Stimulated activated CD4-positive, alpha-beta T cell treated with anti-CD3 and anti-CD28 coated beads, TNF-alpha, amount 100 ng/mL, for 1 hour (primary cell): ENCODE data around the gene RNF187.
"Not testable (repeated sequence)": the region's sequence is repeated elsewhere in the genome, so short reads cannot be mapped to it uniquely, and the experiment has no call there.

Source experiments
- DNase-seq, 3 donors: peaks; one replicate each; pipeline ENCODE4 v3.0.0-alpha.2; 2020; ENCODE audit warnings: low read depth in 3 of 3, low spot score in 1 of 3

RNF187 gene

DNA sequence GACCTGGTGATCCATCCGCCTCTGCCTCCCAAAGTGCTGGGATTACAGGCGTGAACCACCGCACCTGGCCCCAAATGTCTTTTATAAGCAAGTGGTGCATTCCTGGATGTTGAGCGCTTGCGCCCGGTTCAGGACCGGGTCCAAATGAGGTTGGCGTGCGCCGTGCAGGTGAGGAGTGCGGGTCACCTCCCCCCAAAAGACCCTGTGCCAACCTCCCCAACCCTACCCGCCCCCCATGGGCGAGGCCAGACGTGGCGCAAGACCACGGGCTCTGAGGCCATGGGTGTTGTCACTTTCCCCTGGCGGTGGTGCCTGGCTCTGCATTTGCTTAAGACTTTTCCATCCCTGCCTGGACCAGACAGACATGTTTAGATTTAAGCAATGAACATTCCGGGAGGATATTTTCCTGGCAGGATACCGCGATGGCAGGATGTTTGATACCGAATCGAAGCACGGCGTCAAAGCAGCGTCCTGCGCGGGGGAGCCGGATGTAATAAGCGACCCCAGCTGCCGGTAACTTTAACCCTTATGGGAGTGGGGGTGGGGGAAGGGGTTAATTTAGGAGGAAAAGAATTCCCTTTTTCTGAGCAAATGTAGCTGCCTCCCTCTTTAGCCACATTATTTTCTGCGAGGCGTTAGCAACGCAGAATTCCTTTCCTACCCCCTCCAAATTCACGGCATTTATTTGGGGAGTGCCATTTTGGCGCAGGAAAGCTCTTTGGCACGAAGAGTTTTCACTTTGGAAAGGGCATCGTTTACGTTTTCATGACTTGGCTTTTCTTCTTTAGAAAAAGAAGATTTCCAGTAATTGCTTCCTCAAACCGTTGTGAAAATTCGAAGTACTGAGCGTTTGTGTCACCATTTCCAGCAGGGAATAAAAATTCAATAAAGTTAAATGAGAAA lies 27.8 kb upstream of the RNF187 start:
- peak in 1 of 3 donors; percentile 24 for DNase-seq

DNA sequence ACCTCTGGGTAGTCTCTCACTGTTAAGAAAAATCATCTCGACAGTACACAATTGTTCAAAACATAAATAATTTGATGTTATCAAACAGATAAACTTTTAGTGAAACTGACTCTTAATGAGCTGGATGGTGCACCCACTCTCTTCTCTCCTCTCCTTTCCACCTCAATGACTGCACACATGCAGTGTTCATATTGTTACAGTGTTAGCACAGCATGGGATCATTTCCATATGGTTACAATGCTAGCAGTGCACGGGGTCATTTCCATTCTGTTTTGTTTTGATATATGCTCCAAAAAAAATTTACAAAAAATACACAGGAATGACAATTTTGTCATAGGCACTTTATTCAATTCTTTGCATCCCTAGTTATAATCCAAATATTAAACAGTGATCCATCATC lies 26.4 kb upstream of the RNF187 start:
- DNase-seq: no peak

DNA sequence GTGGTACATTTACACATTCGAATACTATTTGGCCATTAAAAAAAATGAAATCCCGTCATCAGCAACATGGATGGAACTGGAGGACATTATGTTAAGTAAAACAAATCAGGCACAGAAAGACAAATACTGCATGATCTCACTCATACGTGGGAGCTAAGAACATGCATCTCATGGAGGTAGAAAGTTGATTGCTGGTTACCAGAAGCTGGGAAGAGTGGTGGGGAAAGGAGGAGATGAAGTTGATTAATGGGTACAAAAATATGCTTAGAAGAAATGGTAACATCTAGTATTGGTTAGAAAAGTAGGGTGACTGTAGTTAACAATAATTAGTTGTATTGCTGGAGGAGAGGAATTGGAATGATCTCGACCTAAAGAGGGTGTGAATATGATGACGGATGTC lies 24.6 kb upstream of the RNF187 start:
- DNase-seq: no peak

DNA sequence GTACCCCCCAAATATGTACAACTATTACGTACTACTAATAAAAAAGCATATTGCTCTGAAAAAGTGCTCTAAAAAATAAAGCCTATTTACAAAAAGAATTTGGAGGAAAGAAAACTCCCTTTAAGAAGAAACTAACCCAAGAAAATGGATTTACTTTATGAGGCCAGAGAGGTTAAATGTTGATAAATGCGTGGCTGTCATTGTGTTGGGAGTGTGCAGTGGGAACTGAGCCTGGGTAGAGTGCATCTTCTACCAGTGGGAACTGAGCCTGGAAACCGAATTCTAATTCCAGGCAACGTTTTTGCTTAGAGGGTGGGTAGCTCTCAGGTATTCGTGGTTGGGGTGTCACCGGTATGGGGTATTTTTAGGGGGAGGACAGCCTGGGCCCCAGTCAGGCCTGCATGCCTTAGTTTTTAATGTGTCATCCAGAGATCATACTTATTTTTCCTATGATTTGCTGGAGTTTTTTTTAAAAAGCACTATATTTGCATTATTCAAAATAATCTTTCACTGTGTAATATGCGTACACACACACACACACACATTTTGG lies 24.1 kb upstream of the RNF187 start:
- no peak for DNase-seq

DNA sequence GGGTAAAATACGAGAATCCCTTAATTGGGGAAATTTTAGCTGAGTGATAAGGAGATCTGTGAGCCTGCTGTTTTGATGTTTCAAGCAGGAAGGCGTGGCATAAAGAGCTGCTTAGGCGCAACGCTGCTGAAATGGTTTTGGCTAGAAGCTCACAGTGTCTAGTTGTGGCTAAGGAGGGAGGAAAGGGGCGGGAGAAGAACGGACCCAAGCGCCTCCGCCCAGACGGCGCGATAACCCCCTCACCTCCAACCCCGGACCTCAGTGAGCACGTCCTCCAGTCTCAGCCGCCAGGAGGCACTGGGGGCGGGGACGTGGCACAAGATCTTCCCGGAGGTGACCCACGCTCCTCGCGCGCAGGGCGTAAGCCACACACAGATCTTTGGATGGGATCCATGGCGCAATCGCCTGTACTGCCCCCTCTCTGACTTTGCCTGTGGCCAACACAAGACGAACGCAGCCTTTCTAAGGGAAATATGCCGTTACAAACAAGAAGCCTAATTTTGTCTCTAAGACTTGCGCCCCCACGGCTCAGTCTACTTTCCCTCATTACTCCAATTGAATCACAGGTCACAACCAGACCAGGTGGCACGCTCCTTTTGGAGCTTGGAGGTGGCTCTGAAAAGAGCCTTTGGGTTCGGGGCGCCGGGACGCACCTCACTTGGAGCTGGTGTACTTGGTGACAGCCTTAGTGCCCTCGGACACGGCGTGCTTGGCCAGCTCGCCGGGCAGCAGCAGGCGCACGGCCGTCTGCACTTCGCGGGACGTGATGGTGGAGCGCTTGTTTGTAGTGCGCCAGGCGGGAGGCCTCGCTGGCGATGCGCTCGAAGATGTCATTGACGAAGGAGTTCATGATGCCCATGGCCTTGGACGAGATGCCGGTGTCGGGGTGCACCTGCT lies 23.4 kb upstream of the RNF187 start:
- peak in 1 of 3 donors; percentile 16 for DNase-seq

GRCh38 chr1:228464487-228464983 lies 22.6 kb upstream of the RNF187 start:
- peak; percentile 65 to 69 (median 68) for DNase-seq

GRCh38 chr1:228465141-228465540 lies 22.0 kb upstream of the RNF187 start:
- no peak for DNase-seq

DNA sequence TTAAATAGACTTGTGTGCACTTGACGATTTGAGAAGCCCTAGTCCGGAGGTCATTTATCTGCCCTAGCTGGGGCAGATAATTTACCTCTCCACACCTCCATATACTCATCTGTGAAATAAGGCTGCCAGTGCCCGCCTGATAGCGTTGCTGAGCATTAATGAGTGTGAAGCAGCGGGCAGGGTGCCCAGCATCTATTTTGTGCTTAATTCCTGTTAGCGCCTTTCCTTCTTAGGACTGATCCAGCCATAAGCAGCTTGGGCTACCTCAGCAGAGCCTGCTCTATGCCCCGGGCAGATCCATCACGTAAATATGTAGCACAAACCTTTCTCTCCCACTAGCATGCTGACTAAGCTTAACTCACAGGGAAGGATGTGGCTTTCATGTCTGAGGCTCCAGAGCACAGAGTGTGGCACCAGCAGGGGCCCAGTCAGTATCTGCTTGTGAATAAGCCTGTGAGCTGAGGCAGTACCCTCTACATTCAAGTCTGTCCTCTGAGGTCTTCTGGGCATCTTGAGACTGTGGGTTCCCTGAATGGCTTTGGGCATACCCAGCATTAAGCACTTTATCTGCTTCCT lies 21.5 kb upstream of the RNF187 start:
- DNase-seq: no peak

DNA sequence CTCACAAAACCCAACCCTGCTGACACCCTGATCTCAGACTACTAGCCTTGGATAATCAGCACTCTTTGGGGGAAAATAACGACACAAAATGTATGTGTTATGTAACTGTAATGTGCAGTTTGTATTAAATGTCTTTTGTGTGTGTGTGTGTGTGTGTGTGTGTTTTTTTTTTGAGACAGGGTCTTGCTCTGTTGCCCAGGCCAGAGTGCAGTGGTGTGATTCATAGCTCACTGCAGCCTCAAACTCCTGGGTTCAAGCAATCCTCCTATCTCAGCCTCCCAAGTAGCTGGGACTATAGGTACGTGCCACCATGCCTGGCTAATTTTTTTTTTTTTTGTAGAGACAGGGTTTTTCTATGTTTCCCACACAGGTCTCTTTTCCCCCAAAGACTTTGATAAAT lies 19.0 kb upstream of the RNF187 start:
- not testable (repeated sequence) for DNase-seq

DNA sequence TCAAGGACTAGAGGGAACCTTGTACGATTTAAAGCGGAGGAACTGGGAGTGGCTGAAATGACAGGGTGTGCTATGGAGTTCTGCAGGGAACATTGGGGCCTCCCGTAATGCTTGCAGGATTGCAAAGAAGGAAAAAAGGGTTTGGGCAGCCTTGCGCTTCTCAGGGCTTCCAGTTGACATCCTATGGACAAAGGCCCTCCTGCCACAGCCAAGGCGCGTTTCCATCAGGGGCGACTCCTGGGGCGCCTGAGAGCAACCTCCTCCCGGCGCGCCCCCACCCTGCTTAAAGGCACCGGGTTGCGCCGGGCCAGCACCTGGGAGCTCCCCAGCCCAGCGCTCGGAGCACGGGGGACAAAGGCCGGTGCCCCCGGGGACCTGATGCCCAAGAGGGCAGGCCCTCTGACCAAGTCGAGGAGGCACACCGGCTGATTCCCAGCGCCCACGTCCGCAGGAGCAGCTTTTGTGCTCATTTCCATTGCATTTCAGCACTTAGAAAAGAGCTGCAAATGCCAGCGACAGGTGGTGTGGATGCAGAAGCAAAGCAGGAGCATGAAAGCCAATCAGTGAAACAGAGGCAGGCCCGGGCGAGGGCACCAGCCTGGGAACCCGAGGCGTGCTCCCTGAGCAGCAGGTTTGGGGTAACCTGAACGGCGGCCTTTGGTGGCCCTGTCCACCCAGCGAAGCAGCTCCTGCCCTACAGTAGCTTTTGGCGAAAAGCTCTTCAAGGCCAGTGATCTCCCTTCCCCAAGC lies 17.6 kb upstream of the RNF187 start:
- no peak for DNase-seq

DNA sequence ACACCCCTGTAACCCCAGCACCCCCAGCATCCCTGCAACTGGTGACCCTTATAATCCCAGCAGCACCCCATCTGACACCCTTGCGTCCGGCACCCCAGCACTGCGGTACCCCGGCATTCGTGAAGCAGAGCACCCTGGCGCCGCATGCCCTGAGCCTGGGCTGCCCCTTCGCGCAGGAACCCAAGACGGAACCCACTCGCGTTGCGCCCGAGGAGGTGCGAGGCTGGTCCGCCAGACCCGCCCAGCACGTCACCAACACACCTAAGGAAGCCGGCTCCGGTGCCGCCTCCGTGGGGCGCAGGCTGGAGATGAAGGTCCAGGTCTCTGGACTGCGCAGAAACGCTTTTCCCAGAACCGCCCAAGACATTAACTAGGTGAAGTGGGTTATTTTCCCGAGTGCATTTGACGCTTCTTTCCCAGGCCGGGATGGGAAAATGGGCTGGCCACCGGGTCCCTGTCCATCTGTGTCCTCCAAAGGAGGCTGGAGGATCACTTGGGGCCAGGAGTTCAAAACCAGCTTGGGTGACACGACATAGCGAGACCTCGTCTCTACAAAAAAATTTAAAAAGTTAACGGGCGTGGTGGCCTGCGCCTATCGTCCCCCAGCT lies 15.9 kb upstream of the RNF187 start:
- no peak for DNase-seq

DNA sequence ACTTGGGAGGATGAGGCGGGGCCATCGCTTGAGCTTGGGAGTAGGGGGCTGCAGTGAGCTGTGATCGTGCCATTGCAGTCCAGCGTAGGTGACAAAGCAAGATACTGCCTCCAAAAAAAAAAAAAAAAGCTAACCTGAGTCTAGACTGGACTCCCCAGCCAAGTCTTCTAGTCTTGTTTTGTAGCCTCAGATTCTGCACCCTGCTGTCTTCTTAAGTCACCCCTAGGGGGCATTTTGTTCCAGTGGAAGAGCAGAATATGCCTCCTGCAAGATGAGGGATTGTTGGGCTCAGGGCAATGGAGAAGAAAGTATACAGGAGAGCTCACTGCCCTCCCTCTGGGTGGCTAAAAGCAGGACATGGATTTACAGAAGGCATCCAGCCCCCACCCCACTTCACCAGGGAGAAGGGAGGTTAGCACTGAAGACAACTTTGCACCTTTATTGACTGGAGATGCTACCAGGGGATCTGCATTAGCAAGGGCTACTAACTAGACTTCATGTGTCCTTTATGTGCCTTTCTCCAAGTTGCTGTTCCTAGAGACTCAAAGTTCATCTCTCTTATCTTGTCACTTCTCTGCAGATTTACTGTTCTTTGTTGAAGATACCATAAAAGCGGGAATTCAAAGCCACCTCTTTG lies 15.3 kb upstream of the RNF187 start:
- DNase-seq: no peak

DNA sequence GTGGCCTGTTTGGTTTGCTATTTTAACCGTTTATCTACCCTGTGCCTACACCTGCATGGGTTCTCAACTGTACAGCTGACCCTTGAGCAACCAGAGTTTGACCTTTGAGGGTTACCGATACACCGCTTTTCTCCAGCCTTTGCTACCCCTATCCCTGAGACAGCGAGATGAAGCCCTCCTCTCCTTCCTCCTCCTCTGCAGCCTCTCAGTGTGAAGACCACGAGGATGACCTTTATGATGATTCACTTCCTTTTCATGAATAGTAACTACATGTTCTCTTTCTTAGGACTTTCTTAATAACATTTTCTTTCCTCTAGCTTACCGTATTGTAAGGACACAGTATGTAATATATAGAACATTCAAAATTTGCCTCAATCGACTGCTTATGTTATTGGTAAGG lies 14.5 kb upstream of the RNF187 start:
- DNase-seq: no peak

DNA sequence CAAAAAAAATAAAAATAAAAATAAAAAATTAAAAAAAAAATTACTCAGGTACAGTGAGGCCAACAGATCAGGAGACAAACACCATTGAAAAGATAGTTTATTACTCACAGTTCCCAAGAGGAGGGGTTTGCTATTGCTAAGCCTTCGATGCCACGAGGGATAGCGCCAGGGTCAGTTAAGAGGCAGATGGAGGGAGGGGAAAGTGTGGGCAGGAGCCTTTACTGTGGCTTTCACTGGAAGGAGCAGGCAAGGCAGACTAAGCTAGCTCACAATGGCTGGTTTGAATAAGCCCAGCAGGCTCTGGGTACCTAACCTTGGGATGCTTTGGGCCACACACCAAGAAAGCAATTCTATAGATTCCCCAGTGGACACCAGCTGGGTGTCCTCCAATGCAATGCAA lies 12.7 kb upstream of the RNF187 start:
- no peak for DNase-seq

DNA sequence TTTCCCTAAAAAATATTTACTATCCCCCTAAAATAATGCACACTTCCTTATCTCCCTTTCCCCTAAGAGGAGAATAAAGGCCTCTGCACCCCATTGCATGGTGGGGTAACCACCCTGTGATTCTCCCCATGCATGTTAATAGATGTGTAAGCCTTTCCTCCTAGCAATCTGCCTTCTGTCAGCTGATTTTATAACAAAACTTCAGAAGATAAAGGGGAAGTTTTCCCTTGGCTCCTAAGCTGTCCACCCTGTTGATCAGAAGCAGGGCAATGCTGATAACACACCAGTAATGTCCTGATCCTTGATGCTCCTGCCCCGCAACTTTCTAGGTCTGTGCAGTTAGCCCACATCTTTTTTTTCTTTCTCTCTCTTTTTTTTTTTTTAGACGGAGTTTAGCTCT lies 11.4 kb upstream of the RNF187 start:
- DNase-seq: no peak

- DNase-seq: no peak
Measured at GRCh38 chr1:228477263-228477662, 9.9 kb upstream of the RNF187 start.

- DNase-seq: no peak
Measured at GRCh38 chr1:228478326-228478725, 8.9 kb upstream of the RNF187 start.

GRCh38 chr1:228478912-228479711 lies 8.1 kb upstream of the RNF187 start:
- no peak for DNase-seq

DNA sequence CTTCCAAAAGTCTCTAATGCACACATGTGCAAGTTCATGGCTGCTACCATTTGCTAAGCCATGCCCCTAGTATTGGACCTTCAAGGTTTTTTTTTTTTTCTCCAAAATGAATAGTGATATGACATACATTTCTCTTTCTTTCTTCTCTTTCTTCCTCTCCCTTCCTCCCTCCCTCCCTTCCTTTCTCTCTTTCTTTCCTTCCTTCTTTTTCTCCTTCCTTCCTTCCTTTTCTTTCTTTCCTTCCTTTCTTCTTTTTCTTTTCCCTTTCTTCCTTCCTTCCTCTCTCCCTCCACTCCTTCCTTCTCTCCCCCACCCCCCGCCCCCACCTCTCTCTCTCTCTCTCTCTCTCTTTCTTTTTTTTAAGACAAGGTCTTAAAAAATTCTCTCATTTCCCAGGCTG lies 3.4 kb upstream of the RNF187 start:
- DNase-seq: no peak
